Measurements from ENCODE around the gene CDC42BPG. TPM values are rescaled to one million over a fixed set of nuclear protein-coding genes. Genes with fewer than 3 reads are reported as not detected.

Gene CDC42BPG
- total RNA-seq, 1 experiment from 2014 or later: 24.9 TPM

GRCh38 chr11:64784813-64785581 lies 59.5 kb downstream of the CDC42BPG start:
- H3K18ac ChIP-seq (ENCODE audit: insufficient read length, low read depth, low read length): no peak overlapping the region
- H3K23ac ChIP-seq (ENCODE audit: insufficient read length, low read depth, low read length): no peak overlapping the region
- peaks cover 4 to 5% of the 10 kb centered on the region in 2 experiments; a peak in 2 of 4 replicates for H3K4me1 Mint-ChIP-seq
- H3K4ac ChIP-seq (ENCODE audit: low read depth, low read length): no peak overlapping the region
- no peaks in the 10 kb centered on the region for H3K4me1 ChIP-seq (ENCODE audit: insufficient read depth, low read length)
- no peaks in the 10 kb centered on the region for H3K27me3 Mint-ChIP-seq (ENCODE audit: low read depth)
- no peak overlapping the region for H3K4me2 ChIP-seq (ENCODE audit: insufficient read depth, insufficient read length, low read length)
- no peak overlapping the region for H3K4me3 Mint-ChIP-seq
- H3K14ac ChIP-seq (ENCODE audit: insufficient read depth, low read length): no peak overlapping the region
- H3K9ac ChIP-seq (ENCODE audit: extremely low read depth, insufficient read length, low read length): no peak overlapping the region
- no peaks in the 10 kb centered on the region for H3K9me3 Mint-ChIP-seq
- TF ChIP-seq, protein P1, sequence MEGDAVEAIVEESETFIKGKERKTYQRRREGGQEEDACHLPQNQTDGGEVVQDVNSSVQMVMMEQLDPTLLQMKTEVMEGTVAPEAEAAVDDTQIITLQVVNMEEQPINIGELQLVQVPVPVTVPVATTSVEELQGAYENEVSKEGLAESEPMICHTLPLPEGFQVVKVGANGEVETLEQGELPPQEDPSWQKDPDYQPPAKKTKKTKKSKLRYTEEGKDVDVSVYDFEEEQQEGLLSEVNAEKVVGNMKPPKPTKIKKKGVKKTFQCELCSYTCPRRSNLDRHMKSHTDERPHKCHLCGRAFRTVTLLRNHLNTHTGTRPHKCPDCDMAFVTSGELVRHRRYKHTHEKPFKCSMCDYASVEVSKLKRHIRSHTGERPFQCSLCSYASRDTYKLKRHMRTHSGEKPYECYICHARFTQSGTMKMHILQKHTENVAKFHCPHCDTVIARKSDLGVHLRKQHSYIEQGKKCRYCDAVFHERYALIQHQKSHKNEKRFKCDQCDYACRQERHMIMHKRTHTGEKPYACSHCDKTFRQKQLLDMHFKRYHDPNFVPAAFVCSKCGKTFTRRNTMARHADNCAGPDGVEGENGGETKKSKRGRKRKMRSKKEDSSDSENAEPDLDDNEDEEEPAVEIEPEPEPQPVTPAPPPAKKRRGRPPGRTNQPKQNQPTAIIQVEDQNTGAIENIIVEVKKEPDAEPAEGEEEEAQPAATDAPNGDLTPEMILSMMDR (conservative IDR thresholded peaks at IDR 0.05): no peak
- H3K56ac ChIP-seq (ENCODE audit: insufficient read length, low read depth, low read length): no peak overlapping the region
- H2BK15ac ChIP-seq (ENCODE audit: low read depth, low read length): no peak overlapping the region
- no CpG with 5 or more reads among the region's 12 CpGs for WGBS (ENCODE audit: extremely low coverage, insufficient read length, low lambda C conversion rate)
- H4K5ac ChIP-seq (ENCODE audit: insufficient read length, low read depth, low read length): no peak overlapping the region
- H2BK20ac ChIP-seq (ENCODE audit: low read depth, low read length, poor library complexity, severe bottlenecking): no peak overlapping the region
- H2BK5ac ChIP-seq (ENCODE audit: insufficient read length, low read length): no peak overlapping the region
- no peaks in the 10 kb centered on the region for H3K79me2 ChIP-seq (ENCODE audit: insufficient read depth, low read length)
- no peak overlapping the region for H2BK120ac ChIP-seq (ENCODE audit: low read depth, low read length, poor library complexity, severe bottlenecking)
- no peak overlapping the region for H3T11ph ChIP-seq (ENCODE audit: low read length)
- no peak overlapping the region for H3K27ac Mint-ChIP-seq
- no peaks in the 10 kb centered on the region for H3K27me3 ChIP-seq (ENCODE audit: insufficient read depth, low read length)
- no peaks in the 10 kb centered on the region for H3K23me2 ChIP-seq (ENCODE audit: insufficient read length, low read depth, low read length, poor library complexity, severe bottlenecking)
- no peak overlapping the region for H2BK12ac ChIP-seq (ENCODE audit: insufficient read length, low read depth, low read length)
- H2AK5ac ChIP-seq (ENCODE audit: insufficient read length, low read length): no peak overlapping the region
- H2AFZ ChIP-seq (ENCODE audit: low read length): no peak overlapping the region
- H4K8ac ChIP-seq (replicated peaks; ENCODE audit: insufficient read length, low read depth, low read length): no peak overlapping the region
- H3K27ac ChIP-seq (ENCODE audit: insufficient read length, low read depth, low read length): no peak overlapping the region
- no peaks in the 10 kb centered on the region for H3K79me1 ChIP-seq (ENCODE audit: insufficient read depth, low read depth, low read length, poor library complexity, severe bottlenecking)
- no peaks in the 10 kb centered on the region for H3K9me3 ChIP-seq (ENCODE audit: control insufficient read depth, low read depth, low read length)
- no peak overlapping the region for H4K91ac ChIP-seq (ENCODE audit: insufficient read length, low read depth, low read length)
- H3K36me3 Mint-ChIP-seq (ENCODE audit: insufficient read depth in 1 of 3, low read depth in 3 of 3): peaks cover 0 to 4% (median under 1%) of the 10 kb centered on the region in 3 experiments; a peak in 2 of 7 replicates
- DNase-seq: no peak
- no peaks in the 10 kb centered on the region for H4K20me1 ChIP-seq (ENCODE audit: control insufficient read depth, insufficient read depth, insufficient read length)
